Osteocyte (in vitro differentiated cells): ENCODE data around the gene RGS3. TPM values are rescaled to one million over a fixed set of nuclear protein-coding genes. Genes with fewer than 3 reads are reported as not detected.

ENCODE experiments used
- DNase-seq: peaks from one replicate; pipeline ENCODE4 v3.0.0; 2021; ENCODE audit warnings: mixed read lengths; ENCODE audit not compliant: unreplicated experiment; ENCODE audit errors: extremely low spot score
- H3K27ac Mint-ChIP-seq: one replicate; pipeline ENCODE4 v1.8.0; 2021; ENCODE audit warnings: mild to moderate bottlenecking, mixed read lengths; ENCODE audit not compliant: unreplicated experiment
- H3K27me3 Mint-ChIP-seq: one replicate; pipeline ENCODE4 v1.8.0; 2021; ENCODE audit warnings: mixed read lengths; ENCODE audit not compliant: unreplicated experiment
- H3K36me3 Mint-ChIP-seq: one replicate; pipeline ENCODE4 v1.8.0; 2021; ENCODE audit warnings: mixed read lengths; ENCODE audit not compliant: unreplicated experiment
- H3K4me1 Mint-ChIP-seq: one replicate; pipeline ENCODE4 v1.8.0; 2021; ENCODE audit warnings: mixed read lengths; ENCODE audit not compliant: unreplicated experiment
- H3K4me3 Mint-ChIP-seq: one replicate; pipeline ENCODE4 v1.8.0; 2021; ENCODE audit warnings: mild to moderate bottlenecking, moderate library complexity, mixed read lengths; ENCODE audit not compliant: unreplicated experiment
- H3K9me3 Mint-ChIP-seq: one replicate; pipeline ENCODE4 v1.8.0; 2021; ENCODE audit warnings: mixed read lengths; ENCODE audit not compliant: unreplicated experiment
- total RNA-seq: library from RNA; stranded (reverse); gene quantifications from 2 replicates; pipeline ENCODE4 v1.2.1, GENCODE V29; 2021
- TF ChIP-seq, protein P1 (sequence below): fragments of 200-600 bp; sonication (generic); IDR thresholded peaks from 2 replicates; pipeline ENCODE4 v1.5.0; 2021; ENCODE audit warnings: antibody characterized with exemption, mild to moderate bottlenecking, moderate library complexity

Gene RGS3
- total RNA-seq, 1 donor from 2014 or later, result 67.8 TPM

DNA sequence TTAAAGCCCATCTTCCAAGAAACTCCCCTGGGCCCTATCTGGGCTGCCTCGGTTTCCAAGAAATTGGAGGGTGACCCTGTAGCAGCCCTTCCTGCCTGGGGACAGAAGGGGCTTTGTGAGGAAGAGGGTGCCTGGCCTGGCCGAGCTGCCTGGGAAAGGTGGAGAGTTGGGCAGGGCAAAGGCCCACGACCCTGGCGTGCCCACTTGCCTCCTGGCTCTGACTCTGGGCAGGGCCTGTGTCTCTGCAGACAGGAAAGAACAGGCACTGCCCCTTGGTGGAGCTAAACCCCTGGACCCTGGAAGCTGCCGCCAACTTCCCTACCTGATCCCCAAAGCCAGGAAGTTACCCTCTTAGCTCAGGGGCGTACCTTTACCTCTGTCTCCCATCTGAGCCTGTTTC lies 149.3 kb downstream of the RGS3 start:
- H3K9me3 Mint-ChIP-seq, result no peaks in the 10 kb centered on the region
- H3K4me1 Mint-ChIP-seq, result peaks cover 59% of the 10 kb centered on the region
- TF ChIP-seq, protein P1, sequence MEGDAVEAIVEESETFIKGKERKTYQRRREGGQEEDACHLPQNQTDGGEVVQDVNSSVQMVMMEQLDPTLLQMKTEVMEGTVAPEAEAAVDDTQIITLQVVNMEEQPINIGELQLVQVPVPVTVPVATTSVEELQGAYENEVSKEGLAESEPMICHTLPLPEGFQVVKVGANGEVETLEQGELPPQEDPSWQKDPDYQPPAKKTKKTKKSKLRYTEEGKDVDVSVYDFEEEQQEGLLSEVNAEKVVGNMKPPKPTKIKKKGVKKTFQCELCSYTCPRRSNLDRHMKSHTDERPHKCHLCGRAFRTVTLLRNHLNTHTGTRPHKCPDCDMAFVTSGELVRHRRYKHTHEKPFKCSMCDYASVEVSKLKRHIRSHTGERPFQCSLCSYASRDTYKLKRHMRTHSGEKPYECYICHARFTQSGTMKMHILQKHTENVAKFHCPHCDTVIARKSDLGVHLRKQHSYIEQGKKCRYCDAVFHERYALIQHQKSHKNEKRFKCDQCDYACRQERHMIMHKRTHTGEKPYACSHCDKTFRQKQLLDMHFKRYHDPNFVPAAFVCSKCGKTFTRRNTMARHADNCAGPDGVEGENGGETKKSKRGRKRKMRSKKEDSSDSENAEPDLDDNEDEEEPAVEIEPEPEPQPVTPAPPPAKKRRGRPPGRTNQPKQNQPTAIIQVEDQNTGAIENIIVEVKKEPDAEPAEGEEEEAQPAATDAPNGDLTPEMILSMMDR, result no peak
- no peak for DNase-seq
- H3K27ac Mint-ChIP-seq, result no peak overlapping the region
- no peak overlapping the region for H3K4me3 Mint-ChIP-seq
- no peaks in the 10 kb centered on the region for H3K27me3 Mint-ChIP-seq
- H3K36me3 Mint-ChIP-seq, result no peaks in the 10 kb centered on the region

DNA sequence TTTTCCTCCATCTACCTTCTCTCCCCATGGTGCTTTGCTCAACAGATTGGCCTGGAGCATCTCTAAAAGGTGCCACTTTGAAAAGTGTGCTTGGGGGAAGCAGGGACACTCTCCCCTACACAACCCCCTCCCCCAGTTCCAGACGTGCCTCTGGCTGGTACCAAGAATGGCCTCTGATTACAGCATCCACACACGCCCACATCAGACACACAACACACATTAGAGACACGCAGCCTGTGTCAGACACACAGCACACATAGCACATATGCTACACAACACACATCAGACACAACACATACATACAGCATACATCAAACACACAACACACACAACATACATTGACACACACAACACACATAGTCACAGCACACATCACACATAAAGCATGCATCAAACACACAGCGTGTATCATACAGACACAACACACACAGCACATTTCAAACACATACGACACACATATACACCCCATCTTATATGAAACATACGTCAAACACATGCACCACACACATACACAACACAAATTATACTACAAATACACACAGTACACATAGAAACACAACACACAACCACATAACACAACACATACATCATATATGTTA lies 150.4 kb downstream of the RGS3 start:
- TF ChIP-seq, protein P1, result no peak
- no peak for DNase-seq
- Mint-ChIP-seq H3K36me3 (no peaks in the 10 kb centered on the region), H3K9me3 (no peaks in the 10 kb centered on the region), H3K4me3 (no peak overlapping the region), H3K4me1 (peaks cover 63% of the 10 kb centered on the region), H3K27me3 (no peaks in the 10 kb centered on the region), H3K27ac (peak overlapping the region; percentile 97)

DNA sequence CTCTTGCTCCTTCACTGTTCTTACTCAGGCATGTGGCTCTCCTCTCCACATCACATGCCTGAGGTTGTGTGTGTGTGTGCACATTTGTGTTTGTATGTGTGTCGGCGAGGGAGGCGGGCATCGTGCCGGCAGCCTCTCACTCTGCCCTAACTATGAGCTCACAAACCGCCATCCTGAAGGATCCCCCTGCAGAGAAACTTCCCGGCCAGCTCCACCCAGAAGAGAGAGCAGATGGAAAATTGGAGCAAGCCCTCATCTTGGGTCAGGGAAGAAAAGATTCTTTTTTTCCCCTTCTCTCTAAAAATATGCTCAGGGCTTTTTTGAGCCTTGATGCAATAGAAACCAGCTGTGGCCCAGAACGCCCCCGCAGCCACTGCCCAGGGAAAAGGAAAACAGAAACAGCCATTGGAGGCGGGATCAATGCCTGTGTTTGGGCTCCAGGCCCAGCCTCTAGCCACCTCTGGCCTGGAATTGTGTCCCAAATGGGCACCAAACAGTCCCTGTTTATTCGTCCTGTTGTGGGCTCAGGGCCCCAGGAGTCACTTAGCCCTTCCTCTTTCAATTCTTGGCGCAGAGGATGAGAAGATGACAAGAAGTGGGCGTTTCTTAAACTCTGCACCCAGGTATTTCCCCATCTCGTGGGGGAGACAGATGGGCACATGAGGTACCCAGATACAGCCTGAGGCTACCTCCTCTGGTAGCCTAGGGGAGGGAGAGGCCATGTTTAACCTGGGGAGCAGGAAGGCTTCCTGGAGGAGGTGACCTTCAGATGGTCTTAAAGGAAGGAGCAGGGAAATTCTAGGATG lies 151.5 kb downstream of the RGS3 start:
- Mint-ChIP-seq H3K4me1 (peaks cover 65% of the 10 kb centered on the region), H3K9me3 (no peaks in the 10 kb centered on the region), H3K27me3 (no peaks in the 10 kb centered on the region), H3K4me3 (peak overlapping the region; percentile 45), H3K36me3 (no peaks in the 10 kb centered on the region), H3K27ac (peak overlapping the region; percentile 97)
- DNase-seq, result no peak
- TF ChIP-seq, protein P1, result no peak

DNA sequence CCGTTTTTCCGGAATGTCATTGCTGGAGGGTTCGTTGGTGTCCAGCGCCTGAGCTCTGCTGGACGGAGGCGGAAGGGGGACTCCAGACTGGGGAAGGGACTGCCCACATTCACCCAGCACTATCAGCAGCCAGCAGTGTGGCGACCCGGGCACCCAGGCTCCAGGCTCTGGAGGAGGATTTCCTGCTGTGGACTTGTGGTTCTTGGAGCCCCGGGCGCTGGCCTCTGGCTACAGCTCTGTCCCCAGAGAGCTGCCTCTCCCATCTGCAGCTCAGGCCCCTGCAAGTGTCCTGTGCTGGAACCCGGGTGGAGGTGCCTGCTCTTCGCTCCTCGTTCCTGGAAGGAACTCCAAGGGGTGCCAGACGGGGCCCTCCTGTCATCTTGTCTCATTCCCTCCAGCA lies 152.6 kb downstream of the RGS3 start:
- no peaks in the 10 kb centered on the region for H3K27me3 Mint-ChIP-seq
- no peak for DNase-seq
- TF ChIP-seq, protein P1, result no peak
- no peaks in the 10 kb centered on the region for H3K9me3 Mint-ChIP-seq
- H3K36me3 Mint-ChIP-seq, result no peaks in the 10 kb centered on the region
- peaks cover 65% of the 10 kb centered on the region for H3K4me1 Mint-ChIP-seq
- H3K4me3 Mint-ChIP-seq, result no peak overlapping the region
- peak overlapping the region; percentile 97 for H3K27ac Mint-ChIP-seq
